ENCODE measurements around the gene SPINK4.

DNA sequence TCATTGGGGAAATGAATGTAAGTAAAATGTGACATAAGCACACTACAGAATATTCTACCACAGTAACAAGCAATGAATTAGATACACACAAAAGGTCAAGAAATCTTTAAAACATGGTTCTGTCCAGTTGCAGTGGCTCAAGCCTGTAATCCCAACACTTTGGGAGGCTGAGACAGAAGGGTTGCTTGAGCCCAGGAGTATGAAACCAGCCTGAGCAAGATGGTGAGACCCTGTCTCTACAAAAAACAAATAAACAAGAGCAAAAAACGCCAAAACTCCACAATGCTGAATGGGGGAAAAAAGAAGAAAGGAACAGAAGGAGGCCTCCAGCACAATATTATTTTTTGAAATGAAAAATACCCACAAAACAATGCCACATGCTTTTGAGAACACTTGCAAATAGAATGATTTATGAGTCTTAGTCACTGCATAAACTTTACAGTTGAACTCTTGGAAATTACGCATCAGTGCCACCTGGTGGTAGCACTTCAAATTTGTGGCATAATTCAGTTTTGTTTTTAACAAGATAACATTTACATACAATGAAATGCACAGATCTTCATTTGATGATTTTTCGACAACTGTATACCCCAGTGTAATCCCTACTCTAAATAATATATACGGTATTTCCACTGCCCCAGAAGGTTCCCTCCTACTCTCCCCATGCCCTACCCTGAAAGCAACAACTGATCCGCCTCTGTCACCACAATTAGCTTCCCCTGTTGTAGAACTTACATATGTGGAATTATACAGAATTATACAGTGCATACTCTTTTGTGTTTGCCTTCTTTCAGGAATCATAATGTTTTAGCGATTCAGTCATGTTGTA, 14.4 kb upstream of the SPINK4 start:
- TF ChIP-seq, protein P1, sequence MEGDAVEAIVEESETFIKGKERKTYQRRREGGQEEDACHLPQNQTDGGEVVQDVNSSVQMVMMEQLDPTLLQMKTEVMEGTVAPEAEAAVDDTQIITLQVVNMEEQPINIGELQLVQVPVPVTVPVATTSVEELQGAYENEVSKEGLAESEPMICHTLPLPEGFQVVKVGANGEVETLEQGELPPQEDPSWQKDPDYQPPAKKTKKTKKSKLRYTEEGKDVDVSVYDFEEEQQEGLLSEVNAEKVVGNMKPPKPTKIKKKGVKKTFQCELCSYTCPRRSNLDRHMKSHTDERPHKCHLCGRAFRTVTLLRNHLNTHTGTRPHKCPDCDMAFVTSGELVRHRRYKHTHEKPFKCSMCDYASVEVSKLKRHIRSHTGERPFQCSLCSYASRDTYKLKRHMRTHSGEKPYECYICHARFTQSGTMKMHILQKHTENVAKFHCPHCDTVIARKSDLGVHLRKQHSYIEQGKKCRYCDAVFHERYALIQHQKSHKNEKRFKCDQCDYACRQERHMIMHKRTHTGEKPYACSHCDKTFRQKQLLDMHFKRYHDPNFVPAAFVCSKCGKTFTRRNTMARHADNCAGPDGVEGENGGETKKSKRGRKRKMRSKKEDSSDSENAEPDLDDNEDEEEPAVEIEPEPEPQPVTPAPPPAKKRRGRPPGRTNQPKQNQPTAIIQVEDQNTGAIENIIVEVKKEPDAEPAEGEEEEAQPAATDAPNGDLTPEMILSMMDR (IDR thresholded peaks at IDR 0.05), result peak; percentile 54 to 93 (median 82)
- no peak for TF ChIP-seq POLR2A (IDR thresholded peaks at IDR 0.05)
